ENCODE measurements around the gene EHMT1. TPM values are rescaled to one million over a fixed set of nuclear protein-coding genes. Genes with fewer than 3 reads are reported as not detected.

EHMT1 gene
- total and polyA plus RNA-seq, 9 of the 15 experiments (the other 6 are each of a cell fraction or from before 2014, with no cell fraction given): 2.2 to 76.0 (median 36.4) TPM

- no peak for TF ChIP-seq CTCF (IDR thresholded peaks at IDR 0.05 in 2 of 3, conservative IDR thresholded peaks at IDR 0.05 in 1 of 3; ENCODE audit: insufficient read depth in 2 of 3, low read depth in 1 of 3, low read length in 3 of 3)
- no peak for TF ChIP-seq ZNF780A (CRISPR knock-in tag; IDR thresholded peaks at IDR 0.05)
- TF ChIP-seq FOXK1 (CRISPR knock-in tag; IDR thresholded peaks at IDR 0.05; ENCODE audit: borderline replicate concordance): 0 out of 2 replicates have a peak, but pooled peaks have one; percentile 56
- TF ChIP-seq E4F1 (CRISPR knock-in tag; IDR thresholded peaks at IDR 0.05; ENCODE audit: borderline replicate concordance): no peak
- TF ChIP-seq, protein P1, sequence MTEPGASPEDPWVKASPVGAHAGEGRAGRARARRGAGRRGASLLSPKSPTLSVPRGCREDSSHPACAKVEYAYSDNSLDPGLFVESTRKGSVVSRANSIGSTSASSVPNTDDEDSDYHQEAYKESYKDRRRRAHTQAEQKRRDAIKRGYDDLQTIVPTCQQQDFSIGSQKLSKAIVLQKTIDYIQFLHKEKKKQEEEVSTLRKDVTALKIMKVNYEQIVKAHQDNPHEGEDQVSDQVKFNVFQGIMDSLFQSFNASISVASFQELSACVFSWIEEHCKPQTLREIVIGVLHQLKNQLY (CRISPR knock-in tag; conservative IDR thresholded peaks at IDR 0.05): no peak
- peak; percentile 65; the same call in 1 of the 2 replicates for TF ChIP-seq MYC (IDR thresholded peaks at IDR 0.05; ENCODE audit: low read depth, low read length)
- TF ChIP-seq MYC (CRISPR knock-in tag; IDR thresholded peaks at IDR 0.05; ENCODE audit: borderline replicate concordance, low read depth): no peak
- TF ChIP-seq RCOR1 (IDR thresholded peaks at IDR 0.05; ENCODE audit: borderline replicate concordance in 1 of 2, low read depth in 2 of 2, low read length in 2 of 2): peak in 1 of 2 experiments; percentile 86; a peak in 1 of 4 replicates
- TF ChIP-seq MCM3 (IDR thresholded peaks at IDR 0.05): no peak
- TF ChIP-seq ESRRA (IDR thresholded peaks at IDR 0.05; ENCODE audit: borderline replicate concordance, low read depth): no peak
- no peak for TF ChIP-seq NR4A1 (CRISPR knock-in tag; IDR thresholded peaks at IDR 0.05)
- no peak for TF ChIP-seq NR4A1 (tag; IDR thresholded peaks at IDR 0.05)
- TF ChIP-seq ZNF79 (CRISPR knock-in tag; IDR thresholded peaks at IDR 0.05; ENCODE audit: low read depth): no peak
- TF ChIP-seq, protein P2, sequence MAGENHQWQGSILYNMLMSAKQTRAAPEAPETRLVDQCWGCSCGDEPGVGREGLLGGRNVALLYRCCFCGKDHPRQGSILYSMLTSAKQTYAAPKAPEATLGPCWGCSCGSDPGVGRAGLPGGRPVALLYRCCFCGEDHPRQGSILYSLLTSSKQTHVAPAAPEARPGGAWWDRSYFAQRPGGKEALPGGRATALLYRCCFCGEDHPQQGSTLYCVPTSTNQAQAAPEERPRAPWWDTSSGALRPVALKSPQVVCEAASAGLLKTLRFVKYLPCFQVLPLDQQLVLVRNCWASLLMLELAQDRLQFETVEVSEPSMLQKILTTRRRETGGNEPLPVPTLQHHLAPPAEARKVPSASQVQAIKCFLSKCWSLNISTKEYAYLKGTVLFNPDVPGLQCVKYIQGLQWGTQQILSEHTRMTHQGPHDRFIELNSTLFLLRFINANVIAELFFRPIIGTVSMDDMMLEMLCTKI (IDR thresholded peaks at IDR 0.05; ENCODE audit: partially characterized antibody): no peak
- TF ChIP-seq CTBP1 (IDR thresholded peaks at IDR 0.05; ENCODE audit: borderline replicate concordance): peak; percentile 78
- TF ChIP-seq NR1H2 (CRISPR knock-in tag; IDR thresholded peaks at IDR 0.05): no peak
- TF ChIP-seq EP300 (IDR thresholded peaks at IDR 0.05; ENCODE audit: low read length): peak; percentile 26; the same call in 1 of the 2 replicates
- 0 out of 2 replicates have a peak, but pooled peaks have one; percentile 12 for TF ChIP-seq ZNF589 (CRISPR knock-in tag; IDR thresholded peaks at IDR 0.05; ENCODE audit: low read depth)
- TF ChIP-seq MEF2D (tag; conservative IDR thresholded peaks at IDR 0.05; ENCODE audit: low read depth): no peak
- TF ChIP-seq SRSF9 (IDR thresholded peaks at IDR 0.05; ENCODE audit: borderline replicate concordance, low read depth, low read length): no peak
- TF ChIP-seq ATF7 (IDR thresholded peaks at IDR 0.05): peak; percentile 87
- no peak for TF ChIP-seq CC2D1A (IDR thresholded peaks at IDR 0.05)
- TF ChIP-seq CXXC5 (CRISPR knock-in tag; IDR thresholded peaks at IDR 0.05): peak; percentile 56
- TF ChIP-seq JUND (IDR thresholded peaks at IDR 0.05; ENCODE audit: borderline replicate concordance, low read depth, low read length): peak; percentile 54; the same call in 1 of the 2 replicates
- no peak for TF ChIP-seq JUND (tag; IDR thresholded peaks at IDR 0.05; ENCODE audit: borderline replicate concordance, low read depth, low read length)
These were observed 43.5 kb upstream of the EHMT1 start (continued) for GRCh38 chr9:137575364-137575715.
